Brain microvascular endothelial cell (primary cell): ENCODE measurements around the gene EMILIN1.

ENCODE experiments used
- DNase-seq: peaks from one replicate; pipeline ENCODE4 v3.0.0-alpha.2; 2020
- H3K27ac ChIP-seq: fragments of 250-450 bp; sonication (Bioruptor Pico); 2 replicates; pipeline ENCODE4 v1.5.1; 2020; ENCODE audit warnings: mild to moderate bottlenecking, moderate library complexity
- H3K27me3 ChIP-seq: fragments of 250-450 bp; sonication (Bioruptor Pico); replicated peaks from 2 replicates; pipeline ENCODE4 v1.5.1; 2020; ENCODE audit warnings: mild to moderate bottlenecking
- H3K36me3 ChIP-seq: fragments of 250-450 bp; sonication (Bioruptor Pico); replicated peaks from 2 replicates; pipeline ENCODE4 v1.5.1; 2020; ENCODE audit warnings: mild to moderate bottlenecking
- H3K4me3 ChIP-seq: 2 replicates; pipeline ENCODE4 v1.5.1; 2011; ENCODE audit warnings: low read depth, mild to moderate bottlenecking, control low read depth, low read length, moderate library complexity
- CTCF ChIP-seq: IDR thresholded peaks from 2 replicates; pipeline ENCODE4 v1.5.1; 2011; ENCODE audit warnings: low read depth, mild to moderate bottlenecking, moderate library complexity, low read length, control low read depth, inconsistent platforms; ENCODE audit errors: missing control alignments
- in situ Hi-C: cut with HindIII; loops from 2 replicates; pipeline ENCODE4 v1.10.0; 2017; ENCODE audit warnings: low sequenced_read_pairs, low pct_ligation_motif_present

The EMILIN1 gene

GRCh38 chr2:27133905-27134780, 55.7 kb downstream of the EMILIN1 start, which contains the start of gene PREB:
Gene PREB (minus strand): TSS chr2:27134636. CDS start chr2:27134421, 215 bp downstream.
- no peaks in the 10 kb centered on the region for H3K27me3 ChIP-seq
- peak; percentile 65 for TF ChIP-seq CTCF
- peak within 1 kb of the TSS; percentile 97 for H3K4me3 ChIP-seq
- in situ Hi-C loops = no loop called here
- peak within 1 kb of the TSS; percentile 30 for H3K27ac ChIP-seq
- peaks cover 18% of the 10 kb centered on the region for H3K36me3 ChIP-seq
- peak; percentile 89 for DNase-seq

GRCh38 chr2:27134781-27135477, 56.5 kb downstream of the EMILIN1 start:
- in situ Hi-C loops = no loop called here
- no peaks in the 10 kb centered on the region for H3K27me3 ChIP-seq
- peaks cover 15% of the 10 kb centered on the region for H3K36me3 ChIP-seq
- no peak for DNase-seq
- H3K27ac ChIP-seq = no peak overlapping the region
- no peak for TF ChIP-seq CTCF
- H3K4me3 ChIP-seq = peak overlapping the region; percentile 31

- peaks cover 12% of the 10 kb centered on the region for H3K36me3 ChIP-seq
- no peak overlapping the region for H3K4me3 ChIP-seq
- in situ Hi-C loops = no loop called here
- H3K27ac ChIP-seq = no peak overlapping the region
- no peaks in the 10 kb centered on the region for H3K27me3 ChIP-seq
- TF ChIP-seq CTCF = no peak
- DNase-seq = no peak
These were observed 57.1 kb downstream of the EMILIN1 start for GRCh38 chr2:27135478-27135955.
